HG03139 (cell line): ENCODE results near the gene FMO3.

Experiments
- ATAC-seq: cut with Tn5 transposase; IDR thresholded peaks from one replicate; pipeline ENCODE4 v1.9.1; 2021; ENCODE audit not compliant: unreplicated experiment

The FMO3 gene

GRCh38 chr1:171115280-171115897 is 24.7 kb downstream of the FMO3 start:
- ATAC-seq, result no peak

GRCh38 chr1:171116676-171117075 is 26.0 kb downstream of the FMO3 start:
- ATAC-seq, result no peak

GRCh38 chr1:171117085-171117484 is 26.4 kb downstream of the FMO3 start:
- no peak for ATAC-seq

- ATAC-seq, result no peak
These were observed 28.9 kb downstream of the FMO3 start for GRCh38 chr1:171119648-171120047.

- no peak for ATAC-seq
These were observed 31.6 kb downstream of the FMO3 start for GRCh38 chr1:171122299-171122698.

GRCh38 chr1:171122893-171123292 is 32.2 kb downstream of the FMO3 start:
- no peak for ATAC-seq

GRCh38 chr1:171126504-171126903 is 35.8 kb downstream of the FMO3 start:
- ATAC-seq, result no peak

- no peak for ATAC-seq
These were observed 36.4 kb downstream of the FMO3 start for GRCh38 chr1:171127099-171127498.

- no peak for ATAC-seq
These were observed 36.8 kb downstream of the FMO3 start for GRCh38 chr1:171127501-171127900.

GRCh38 chr1:171128463-171128862 is 37.8 kb downstream of the FMO3 start:
- no peak for ATAC-seq

- ATAC-seq, result no peak
These were observed 43.7 kb downstream of the FMO3 start for GRCh38 chr1:171134204-171134923.

GRCh38 chr1:171137580-171137979 is 46.9 kb downstream of the FMO3 start:
- ATAC-seq, result no peak

GRCh38 chr1:171138980-171139379 is 48.3 kb downstream of the FMO3 start:
- no peak for ATAC-seq

GRCh38 chr1:171139890-171140289 is 49.2 kb downstream of the FMO3 start:
- no peak for ATAC-seq

GRCh38 chr1:171140401-171140800 is 49.7 kb downstream of the FMO3 start:
- ATAC-seq, result no peak

GRCh38 chr1:171140956-171141687 is 50.4 kb downstream of the FMO3 start:
- ATAC-seq, result no peak

- ATAC-seq, result no peak
These were observed 51.1 kb downstream of the FMO3 start for GRCh38 chr1:171141688-171142415.

- ATAC-seq, result no peak
These were observed 52.0 kb downstream of the FMO3 start for GRCh38 chr1:171142416-171143385.

GRCh38 chr1:171150156-171150555 is 59.5 kb downstream of the FMO3 start:
- no peak for ATAC-seq

GRCh38 chr1:171152549-171152948 is 61.8 kb downstream of the FMO3 start:
- ATAC-seq, result no peak
